GM19193 (cell line): Measurements from ENCODE around the gene PRSS8.
A peak's percentile ranks its signal among the peaks of the same experiment; 100 is the strongest.

Experiments used
- POLR2A ChIP-seq: IDR thresholded peaks from 4 replicates; pipeline ENCODE4 v1.6.1; 2011; ENCODE audit not compliant: insufficient read depth, insufficient read length; ENCODE audit errors: extremely low read depth

PRSS8 gene

DNA sequence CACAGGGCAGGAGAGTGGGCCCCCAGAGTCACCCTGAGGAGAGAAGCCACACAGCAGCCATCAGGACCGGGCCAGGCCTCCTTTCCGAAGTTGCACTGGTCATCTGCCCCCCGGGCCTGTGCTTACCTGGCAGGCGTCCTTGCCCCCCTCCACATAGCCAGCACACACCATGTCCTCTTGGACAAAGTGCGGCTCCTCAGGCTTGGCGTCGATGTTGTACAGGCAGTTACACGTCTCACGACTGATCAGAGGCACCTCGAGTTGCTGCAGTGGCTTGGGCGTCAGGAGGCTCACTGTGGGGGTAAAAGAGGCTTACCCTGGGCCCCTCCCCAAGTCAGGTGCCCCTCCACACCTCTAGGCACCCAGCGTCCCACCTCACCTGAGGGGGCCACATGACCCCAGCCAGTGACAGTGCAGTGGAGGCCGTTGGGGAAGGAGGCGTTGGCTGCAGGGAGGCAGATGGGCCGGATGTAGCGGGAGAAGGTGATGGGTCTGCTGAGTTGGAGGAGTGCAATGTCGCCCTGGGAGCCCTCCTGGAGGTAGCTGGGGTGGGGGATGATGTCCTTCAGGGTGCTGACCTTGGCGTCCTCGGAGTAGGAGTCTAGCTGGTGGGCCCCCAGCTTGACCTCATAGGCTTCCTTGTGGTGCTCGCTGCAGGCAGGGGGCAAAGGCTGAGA, 3.1 kb downstream of the PRSS8 start:
- TF ChIP-seq POLR2A, result no peak

DNA sequence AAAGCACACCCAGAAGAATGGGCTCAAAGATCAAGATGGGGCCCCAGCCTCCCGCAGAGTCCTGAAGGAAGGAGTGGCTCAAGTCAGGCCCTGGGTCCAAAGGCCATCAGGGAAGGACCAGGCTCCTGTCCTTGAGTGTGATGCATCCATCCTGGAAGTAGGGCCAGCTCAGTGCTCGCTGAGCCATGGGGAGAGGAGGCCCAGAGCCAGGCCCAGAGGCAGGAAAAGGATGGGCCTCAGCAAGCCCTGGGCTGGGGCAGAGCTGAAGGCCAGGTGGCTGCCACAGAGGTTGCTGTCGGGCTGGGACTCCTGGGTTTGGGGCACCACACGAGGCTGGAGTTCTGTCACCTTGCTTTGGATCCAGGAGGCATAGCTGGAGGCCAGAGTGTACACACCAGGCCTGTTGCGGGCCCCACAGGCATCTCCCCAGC, 3.7 kb downstream of the PRSS8 start:
- TF ChIP-seq POLR2A, result no peak

DNA sequence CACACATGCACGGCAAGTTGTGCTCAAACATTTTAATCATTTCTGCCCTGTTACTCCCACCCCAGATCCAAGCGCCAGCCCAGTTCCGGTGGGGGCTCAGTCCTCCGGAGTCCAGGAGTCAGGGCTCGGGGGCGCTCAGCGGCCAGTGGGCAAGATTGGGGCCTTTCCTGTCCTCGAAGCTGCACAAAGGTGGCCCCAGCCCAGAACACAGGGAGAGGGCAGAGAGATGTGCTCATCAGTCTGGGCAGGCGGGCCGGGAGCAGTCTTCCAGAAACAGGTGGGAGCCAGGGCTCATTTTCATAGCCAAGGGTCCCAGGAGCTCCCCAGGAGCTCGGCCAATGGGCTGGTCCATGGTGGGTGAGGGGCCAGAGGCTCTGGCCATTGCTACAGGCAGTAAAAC, 4.1 kb downstream of the PRSS8 start:
- TF ChIP-seq POLR2A, result no peak

DNA sequence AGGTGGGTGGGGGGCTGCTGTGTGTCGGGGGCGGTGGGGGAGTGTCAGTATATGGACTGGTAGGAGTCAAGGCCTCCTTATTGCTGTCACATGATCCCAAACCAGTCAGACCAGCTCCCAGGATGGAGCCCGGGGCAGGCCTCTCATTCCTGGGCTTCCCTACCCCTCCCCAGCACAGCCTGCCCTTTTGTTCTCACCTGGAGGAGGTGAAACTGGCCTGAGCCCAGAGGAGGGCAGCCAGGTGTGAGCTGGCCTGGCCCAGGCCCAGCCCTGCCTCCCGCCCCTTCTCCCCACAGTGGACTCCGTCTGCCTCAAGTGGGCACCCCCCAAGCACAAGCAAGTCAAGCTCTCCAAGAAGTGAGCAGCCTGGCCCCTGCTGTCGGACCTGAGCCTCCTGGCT, 4.6 kb downstream of the PRSS8 start:
- no peak for TF ChIP-seq POLR2A

DNA sequence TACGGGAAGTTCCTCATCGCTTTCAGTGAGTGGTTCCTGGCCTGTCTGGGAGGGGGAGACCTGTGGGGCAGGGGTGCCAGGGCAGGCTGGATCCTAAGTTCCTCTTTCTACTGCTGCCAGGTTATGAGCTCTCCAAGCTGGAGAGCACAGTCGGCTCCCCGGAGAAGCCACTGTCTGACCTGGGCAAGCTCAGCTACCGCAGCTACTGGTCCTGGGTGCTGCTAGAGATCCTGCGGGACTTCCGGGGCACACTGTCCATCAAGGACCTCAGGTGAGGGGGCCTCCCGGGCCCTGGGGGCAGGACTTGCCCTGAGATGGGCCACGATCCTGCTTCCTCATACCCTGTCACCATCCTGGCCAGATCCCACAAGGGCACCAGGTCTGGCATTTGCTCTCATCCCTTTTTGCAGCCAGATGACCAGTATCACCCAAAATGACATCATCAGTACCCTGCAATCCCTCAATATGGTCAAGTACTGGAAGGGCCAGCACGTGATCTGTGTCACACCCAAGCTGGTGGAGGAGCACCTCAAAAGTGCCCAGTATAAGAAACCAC, 5.1 kb downstream of the PRSS8 start:
- TF ChIP-seq POLR2A, result no peak

GRCh38 chr16:31129568-31130335, 5.8 kb downstream of the PRSS8 start:
- TF ChIP-seq POLR2A, result no peak

DNA sequence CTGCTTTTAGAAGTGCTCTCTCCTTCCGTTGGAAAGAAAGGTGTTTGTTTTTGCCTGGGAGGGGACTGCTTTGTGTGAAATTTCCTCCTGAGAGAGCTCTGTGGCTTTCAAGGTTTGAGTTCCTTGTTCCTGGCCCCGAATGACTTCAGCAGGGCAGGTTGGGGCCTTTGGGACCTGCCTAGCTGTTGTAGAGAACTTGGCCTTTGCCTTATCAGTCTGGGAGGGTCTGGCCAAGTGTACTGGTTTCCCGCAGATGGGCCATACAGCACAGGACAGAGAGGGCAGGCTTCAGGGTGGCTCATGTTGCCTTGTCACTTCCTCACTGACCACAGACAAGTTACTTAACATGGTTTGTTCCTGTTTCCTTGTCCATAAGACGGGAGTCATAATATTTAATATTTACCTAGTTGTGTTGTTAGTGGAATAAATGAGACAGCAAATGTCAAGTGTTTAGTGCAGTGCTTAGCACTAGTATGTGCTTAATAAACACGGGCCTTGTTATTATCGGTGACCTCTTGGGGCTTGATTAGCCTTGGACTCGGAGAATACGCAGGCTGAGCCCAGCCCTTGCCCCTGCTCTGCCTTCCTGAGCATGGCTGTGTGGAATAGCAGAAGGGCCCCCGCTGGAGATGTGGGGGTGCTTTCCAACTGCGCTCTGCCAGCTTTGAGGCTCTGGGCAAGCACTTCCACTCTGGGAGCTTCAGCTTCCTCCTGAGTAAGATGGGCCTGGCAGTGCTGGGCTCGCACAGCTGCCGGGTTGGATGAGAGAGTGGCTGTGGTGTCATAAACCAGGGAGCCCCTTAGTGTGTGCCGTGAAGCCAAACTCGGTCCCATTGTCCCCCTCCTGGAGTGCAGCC, 6.6 kb downstream of the PRSS8 start:
- no peak for TF ChIP-seq POLR2A

- no peak for TF ChIP-seq POLR2A
Observed at GRCh38 chr16:31127182-31127581, 8.3 kb downstream of the PRSS8 start.

- TF ChIP-seq POLR2A, result no peak
Observed at GRCh38 chr16:31125844-31126243, 9.7 kb downstream of the PRSS8 start.

DNA sequence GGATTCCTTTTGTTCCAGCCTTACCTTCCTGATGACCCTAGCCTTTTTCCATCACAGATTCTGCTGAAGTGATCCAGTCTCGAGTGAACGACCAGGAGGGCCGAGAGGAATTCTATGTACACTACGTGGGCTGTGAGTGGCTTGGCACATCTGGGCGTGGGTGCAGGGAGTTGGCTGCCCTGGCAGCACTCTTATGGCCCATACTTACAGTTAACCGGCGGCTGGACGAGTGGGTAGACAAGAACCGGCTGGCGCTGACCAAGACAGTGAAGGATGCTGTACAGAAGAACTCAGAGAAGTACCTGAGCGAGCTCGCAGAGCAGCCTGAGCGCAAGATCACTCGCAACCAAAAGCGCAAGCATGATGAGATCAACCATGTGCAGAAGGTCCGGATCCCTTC, 15.4 kb downstream of the PRSS8 start:
- no peak for TF ChIP-seq POLR2A

- TF ChIP-seq POLR2A, result no peak
Observed at GRCh38 chr16:31118223-31119155, 17.0 kb downstream of the PRSS8 start.

DNA sequence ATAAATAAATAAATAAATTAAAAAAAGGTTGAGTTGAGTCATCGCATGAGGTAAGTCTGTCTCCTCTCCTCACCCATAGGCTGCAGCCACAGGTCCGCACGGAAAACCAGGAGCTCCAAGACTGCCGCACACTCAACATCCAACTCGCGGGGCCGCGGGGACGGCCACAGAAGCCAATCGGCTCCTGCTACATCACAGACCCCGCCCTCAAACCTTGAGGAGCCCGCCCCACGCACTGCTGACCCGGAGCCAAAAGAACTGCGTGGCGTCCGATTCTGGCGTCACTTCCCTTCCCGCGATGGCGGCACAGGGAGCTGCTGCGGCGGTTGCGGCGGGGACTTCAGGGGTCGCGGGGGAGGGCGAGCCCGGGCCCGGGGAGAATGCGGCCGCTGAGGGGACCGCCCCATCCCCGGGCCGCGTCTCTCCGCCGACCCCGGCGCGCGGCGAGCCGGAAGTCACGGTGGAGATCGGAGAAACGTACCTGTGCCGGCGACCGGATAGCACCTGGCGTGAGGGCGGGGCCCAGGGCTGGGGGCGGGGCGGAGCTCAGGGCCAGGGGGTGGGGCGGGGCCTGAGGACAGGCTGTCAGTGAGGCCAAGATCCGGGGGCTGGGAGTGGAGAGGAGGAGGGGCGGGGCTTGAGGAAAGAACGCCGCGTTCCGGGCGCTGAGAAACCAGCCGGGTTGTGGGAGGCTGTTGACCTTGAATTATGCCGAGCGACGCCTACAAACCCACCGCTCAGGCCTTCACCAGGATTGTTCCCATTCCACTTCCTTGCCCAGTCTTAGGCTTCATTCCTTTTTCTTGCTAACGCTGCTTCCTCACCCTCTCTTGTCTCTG, 17.9 kb downstream of the PRSS8 start, which contains the start of gene KAT8:
TSS of gene KAT8 (plus strand) at position 281 of the 839 bp plus-strand sequence. CDS start at position 299, 18 bp downstream.
- peak; percentile 94 for TF ChIP-seq POLR2A

DNA sequence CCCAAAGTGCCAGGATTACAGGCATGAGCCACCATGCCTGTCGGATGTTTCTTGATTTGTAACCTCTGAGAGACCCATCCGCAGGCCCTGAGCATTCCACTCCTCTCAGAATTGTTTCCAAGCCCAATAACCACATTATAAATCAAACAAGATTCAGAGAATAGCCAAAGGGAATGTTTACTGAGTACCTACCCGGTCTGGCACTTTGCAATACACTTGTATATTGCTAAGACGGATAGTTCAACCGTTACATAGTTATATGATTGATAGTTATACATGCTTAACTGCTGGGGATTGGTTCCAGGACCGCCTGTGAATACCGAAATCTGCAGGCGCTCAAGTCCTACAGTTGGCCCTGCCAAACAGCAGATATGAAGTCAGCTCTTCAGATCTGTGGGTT, 21.1 kb downstream of the PRSS8 start:
- no peak for TF ChIP-seq POLR2A
